Endodermal cell (in vitro differentiated cells): Measurements from ENCODE around the gene PPEF1. TPM values are rescaled to one million over a fixed set of nuclear protein-coding genes. Genes with fewer than 3 reads are reported as not detected.

Experiments
- DNase-seq: peaks from one replicate; pipeline ENCODE4 v3.0.0-alpha.2; 2017
- H3K27ac ChIP-seq: 2 replicates; pipeline ENCODE4 v1.5.1; 2013; ENCODE audit warnings: mild to moderate bottlenecking, low read depth, low read length, moderate library complexity
- H3K27me3 ChIP-seq: 2 replicates; pipeline ENCODE4 v1.6.1; 2013; ENCODE audit warnings: mild to moderate bottlenecking, low read length, moderate library complexity; ENCODE audit not compliant: insufficient read depth, control insufficient read depth, poor library complexity, severe bottlenecking
- H3K36me3 ChIP-seq: 2 replicates; pipeline ENCODE4 v1.7.0; 2013; ENCODE audit warnings: mild to moderate bottlenecking, low read length, moderate library complexity; ENCODE audit not compliant: control insufficient read depth, insufficient read depth
- H3K4me1 ChIP-seq: one replicate; pipeline ENCODE4 v1.7.0; 2013; ENCODE audit warnings: low read length; ENCODE audit not compliant: control insufficient read depth, insufficient read depth
- H3K4me3 ChIP-seq: 2 replicates; pipeline ENCODE4 v1.5.1; 2013; ENCODE audit warnings: mild to moderate bottlenecking, low read length, moderate library complexity
- H3K9ac ChIP-seq: 2 replicates; pipeline ENCODE4 v1.6.1; 2013; ENCODE audit warnings: mild to moderate bottlenecking, low read length, moderate library complexity; ENCODE audit not compliant: poor library complexity, severe bottlenecking; ENCODE audit errors: extremely low read depth
- H3K9me3 ChIP-seq: 2 replicates; pipeline ENCODE4 v1.6.1; 2013; ENCODE audit warnings: mild to moderate bottlenecking, low read length, moderate library complexity; ENCODE audit not compliant: control insufficient read depth
- H3K27ac Mint-ChIP-seq: 2 replicates; pipeline ENCODE4 v1.8.0; 2020; ENCODE audit warnings: mixed read lengths
- H3K27me3 Mint-ChIP-seq: 2 replicates; pipeline ENCODE4 v1.8.0; 2021; ENCODE audit warnings: mild to moderate bottlenecking, mixed read lengths; ENCODE audit not compliant: insufficient read depth
- H3K36me3 Mint-ChIP-seq: 2 replicates; pipeline ENCODE4 v1.8.0; 2020; ENCODE audit warnings: low read depth, mixed read lengths
- H3K4me1 Mint-ChIP-seq: 2 replicates; pipeline ENCODE4 v1.8.0; 2020; ENCODE audit warnings: mixed read lengths
- H3K4me3 Mint-ChIP-seq: 2 replicates; pipeline ENCODE4 v1.8.0; 2020; ENCODE audit warnings: mild to moderate bottlenecking, moderate library complexity, mixed read lengths
- H3K9me3 Mint-ChIP-seq: 2 replicates; pipeline ENCODE4 v1.8.0; 2020; ENCODE audit warnings: mild to moderate bottlenecking, mixed read lengths
- WGBS, 2 experiments: methylation state at CpG; one replicate each; pipeline versions ENCODE4 v1.1.5 to v1.1.7; 2013; ENCODE audit warnings: missing lambda C conversion rate in 2 of 2, mixed read lengths in 1 of 2; ENCODE audit not compliant: insufficient coverage in 1 of 2, insufficient read length in 1 of 2; 5-methylcytosine and 5-hydroxymethylcytosine counted together
- total RNA-seq, 2 donors: library from RNA; stranded (reverse); fragmentation: NEBNext Ultra II Directional in 1 of 2; extraction: Animal tissue kit (Norgen Biotek cat#: 25700) in 1 of 2; gene quantifications; 2 replicates in 1 of 2; 3 replicates in 1 of 2; pipeline ENCODE4 v1.2.1, GENCODE V29; 2021
- TF ChIP-seq, protein P1 (sequence below): fragments of 200-600 bp; sonication (generic); conservative IDR thresholded peaks from 2 replicates; pipeline ENCODE4 v1.5.0; 2021; ENCODE audit warnings: antibody characterized with exemption, mild to moderate bottlenecking

PPEF1 gene
- total RNA-seq, 2 donors from 2014 or later = 0.81 to 4.4 TPM

DNA sequence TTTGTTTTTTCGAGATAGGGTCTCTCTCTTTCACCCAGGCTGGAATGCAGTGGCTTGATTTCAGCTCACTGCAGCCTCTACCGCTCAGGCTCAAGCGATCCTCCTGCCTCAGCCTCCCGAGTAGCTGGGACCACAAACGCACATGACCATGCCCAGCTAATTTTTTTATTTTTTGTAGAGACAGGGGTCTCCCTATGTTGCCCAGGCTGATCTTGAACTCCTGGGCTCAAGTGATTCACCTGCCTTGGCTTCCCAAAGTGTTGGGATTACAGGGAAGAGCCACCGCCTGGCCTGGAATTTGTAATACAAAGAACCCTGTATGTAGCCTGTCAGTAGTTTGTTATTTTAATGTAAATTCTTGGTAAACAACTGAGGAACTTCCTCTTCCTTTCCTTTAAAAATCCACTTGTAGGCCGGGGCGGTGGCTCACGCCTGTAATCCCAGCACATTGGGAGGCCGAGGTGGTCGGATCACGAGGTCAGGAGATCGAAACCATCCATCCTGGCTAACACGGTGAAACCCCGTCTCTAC is 157.0 kb downstream of the PPEF1 start:
- H3K27ac Mint-ChIP-seq = no peak overlapping the region
- peaks cover 3% of the 10 kb centered on the region for H3K36me3 Mint-ChIP-seq
- peaks cover 80% of the 10 kb centered on the region for H3K9me3 Mint-ChIP-seq
- 94% methylated on average over 6 to 14 of the region's 15 CpGs for WGBS, 2 experiments
- no peaks in the 10 kb centered on the region for H3K27me3 Mint-ChIP-seq
- Histone ChIP-seq H3K4me1 (no peaks in the 10 kb centered on the region), H3K4me3 (no peak overlapping the region), H3K27me3 (no peaks in the 10 kb centered on the region), H3K9me3 (peaks cover 35% of the 10 kb centered on the region), H3K9ac (no peak overlapping the region), H3K36me3 (no peaks in the 10 kb centered on the region), H3K27ac (no peak overlapping the region)
- H3K4me3 Mint-ChIP-seq = no peak overlapping the region
- H3K4me1 Mint-ChIP-seq = no peaks in the 10 kb centered on the region
- TF ChIP-seq, protein P1, sequence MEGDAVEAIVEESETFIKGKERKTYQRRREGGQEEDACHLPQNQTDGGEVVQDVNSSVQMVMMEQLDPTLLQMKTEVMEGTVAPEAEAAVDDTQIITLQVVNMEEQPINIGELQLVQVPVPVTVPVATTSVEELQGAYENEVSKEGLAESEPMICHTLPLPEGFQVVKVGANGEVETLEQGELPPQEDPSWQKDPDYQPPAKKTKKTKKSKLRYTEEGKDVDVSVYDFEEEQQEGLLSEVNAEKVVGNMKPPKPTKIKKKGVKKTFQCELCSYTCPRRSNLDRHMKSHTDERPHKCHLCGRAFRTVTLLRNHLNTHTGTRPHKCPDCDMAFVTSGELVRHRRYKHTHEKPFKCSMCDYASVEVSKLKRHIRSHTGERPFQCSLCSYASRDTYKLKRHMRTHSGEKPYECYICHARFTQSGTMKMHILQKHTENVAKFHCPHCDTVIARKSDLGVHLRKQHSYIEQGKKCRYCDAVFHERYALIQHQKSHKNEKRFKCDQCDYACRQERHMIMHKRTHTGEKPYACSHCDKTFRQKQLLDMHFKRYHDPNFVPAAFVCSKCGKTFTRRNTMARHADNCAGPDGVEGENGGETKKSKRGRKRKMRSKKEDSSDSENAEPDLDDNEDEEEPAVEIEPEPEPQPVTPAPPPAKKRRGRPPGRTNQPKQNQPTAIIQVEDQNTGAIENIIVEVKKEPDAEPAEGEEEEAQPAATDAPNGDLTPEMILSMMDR = no peak
- no peak for DNase-seq

DNA sequence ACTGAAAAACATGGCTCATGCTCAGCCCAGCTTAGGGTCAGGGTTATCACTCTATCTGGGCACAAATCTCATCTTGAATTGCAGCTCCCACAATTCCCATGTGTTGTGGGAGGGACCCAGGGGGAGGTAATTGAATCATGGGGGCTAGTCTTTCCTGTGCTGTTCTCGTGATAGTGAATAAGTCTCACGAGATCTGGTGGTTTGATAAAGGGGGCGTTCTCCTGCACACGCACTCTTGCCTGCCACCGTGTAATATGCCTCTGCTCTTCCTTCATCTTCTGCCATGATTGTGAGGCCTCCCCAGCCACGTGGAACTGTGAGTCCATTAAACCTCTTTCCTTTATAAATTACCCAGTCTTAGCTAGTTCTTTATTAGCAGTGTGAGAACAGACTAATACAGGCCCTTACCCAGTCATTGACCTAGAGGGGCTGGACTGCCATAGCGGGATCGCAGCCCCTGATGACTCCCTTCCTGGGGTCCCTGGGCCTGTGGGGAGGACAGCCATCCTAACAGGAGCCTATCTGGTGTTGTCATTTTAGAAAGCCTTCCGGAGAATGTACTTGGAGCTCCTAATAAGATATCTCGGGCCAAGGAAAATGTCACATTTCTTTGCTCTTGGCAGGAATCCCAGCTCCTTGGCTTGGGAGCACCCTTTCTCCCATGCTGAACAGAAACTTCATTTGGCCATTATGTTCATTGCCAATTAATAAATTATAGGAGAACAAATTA is 163.9 kb downstream of the PPEF1 start:
- no peaks in the 10 kb centered on the region for H3K36me3 Mint-ChIP-seq
- H3K27ac Mint-ChIP-seq = no peak overlapping the region
- no peaks in the 10 kb centered on the region for H3K36me3 ChIP-seq
- WGBS, 2 experiments = 92% methylated on average over 9 of the region's 10 CpGs; no CpG with 5 or more reads in 1 of the 2 experiments
- no peak overlapping the region for H3K4me3 ChIP-seq
- H3K9me3 Mint-ChIP-seq = peaks cover 66% of the 10 kb centered on the region
- H3K9ac ChIP-seq = no peak overlapping the region
- no peaks in the 10 kb centered on the region for H3K27me3 Mint-ChIP-seq
- H3K27ac ChIP-seq = no peak overlapping the region
- TF ChIP-seq, protein P1 = no peak
- H3K9me3 ChIP-seq = peaks cover 16% of the 10 kb centered on the region
- H3K4me3 Mint-ChIP-seq = no peak overlapping the region
- no peaks in the 10 kb centered on the region for H3K27me3 ChIP-seq
- no peaks in the 10 kb centered on the region for H3K4me1 Mint-ChIP-seq
- DNase-seq = no peak
- no peaks in the 10 kb centered on the region for H3K4me1 ChIP-seq

DNA sequence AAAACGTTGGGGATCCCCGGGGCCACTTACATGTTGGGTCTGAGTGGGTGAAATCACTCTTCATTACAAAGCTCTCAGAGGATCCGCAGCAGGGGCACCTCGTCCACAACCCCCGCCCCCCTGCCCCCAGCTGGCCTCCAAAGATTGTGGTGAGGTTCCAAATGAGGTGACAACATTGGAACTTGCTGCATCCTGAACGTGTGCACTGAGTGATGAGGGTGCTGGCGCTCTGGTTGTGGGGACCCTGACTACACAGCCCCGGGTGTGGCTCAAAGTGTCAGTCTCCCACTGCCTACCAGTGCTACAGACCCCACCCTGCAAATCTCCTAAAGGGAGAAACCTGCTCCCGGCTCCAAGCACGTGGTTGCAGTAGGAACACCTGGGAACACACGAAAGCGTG is 164.5 kb downstream of the PPEF1 start:
- H3K4me1 Mint-ChIP-seq = no peaks in the 10 kb centered on the region
- H3K36me3 Mint-ChIP-seq = no peaks in the 10 kb centered on the region
- H3K9me3 Mint-ChIP-seq = peaks cover 66% of the 10 kb centered on the region

More for the DNA sequence above, 164.5 kb downstream of the PPEF1 start:
- H3K4me1 ChIP-seq = no peaks in the 10 kb centered on the region
- no peaks in the 10 kb centered on the region for H3K36me3 ChIP-seq
- H3K27ac ChIP-seq = no peak overlapping the region
- DNase-seq = no peak
- H3K9me3 ChIP-seq = peaks cover 13% of the 10 kb centered on the region
- no peak overlapping the region for H3K4me3 Mint-ChIP-seq
- no peaks in the 10 kb centered on the region for H3K27me3 Mint-ChIP-seq
- no peak overlapping the region for H3K9ac ChIP-seq
- no peaks in the 10 kb centered on the region for H3K27me3 ChIP-seq
- WGBS, 2 experiments = 92 to 100% methylated on average over 2 to 12 of the region's 12 CpGs
- TF ChIP-seq, protein P1 = no peak
- H3K27ac Mint-ChIP-seq = no peak overlapping the region
- no peak overlapping the region for H3K4me3 ChIP-seq
